Stimulated activated CD4-positive, alpha-beta T cell treated with anti-CD3 and anti-CD28 coated beads, Interleukin-1b, Interleukin-23, amount 100 ng/mL, for 1 hour (primary cell): ENCODE measurements around the gene CACFD1.

Experiments used
- DNase-seq, 2 donors: peaks; one replicate each; pipeline ENCODE4 v3.0.0-alpha.2; 2020; ENCODE audit warnings: low read depth in 2 of 2

Gene CACFD1

DNA sequence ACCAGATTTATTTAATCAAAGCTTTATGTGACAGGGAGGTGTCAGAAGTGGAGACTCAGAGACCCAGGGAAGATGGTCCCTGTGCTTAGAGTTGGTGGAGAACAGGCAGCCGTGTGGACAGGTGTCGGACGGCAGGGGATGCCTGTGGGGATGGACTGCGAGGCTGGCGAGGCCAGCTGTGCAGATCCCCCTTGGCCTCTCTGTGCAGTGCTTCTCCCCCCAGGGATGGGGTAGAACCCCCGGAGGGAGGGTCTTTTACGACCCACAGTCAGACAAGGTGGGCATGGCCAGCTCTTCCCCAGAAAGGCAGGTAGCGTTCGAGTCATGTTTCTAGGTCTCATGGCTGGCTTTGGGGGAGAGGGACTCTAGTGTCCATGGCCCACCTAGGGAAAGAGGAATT is 23.8 kb downstream of the CACFD1 start:
- no peak for DNase-seq

DNA sequence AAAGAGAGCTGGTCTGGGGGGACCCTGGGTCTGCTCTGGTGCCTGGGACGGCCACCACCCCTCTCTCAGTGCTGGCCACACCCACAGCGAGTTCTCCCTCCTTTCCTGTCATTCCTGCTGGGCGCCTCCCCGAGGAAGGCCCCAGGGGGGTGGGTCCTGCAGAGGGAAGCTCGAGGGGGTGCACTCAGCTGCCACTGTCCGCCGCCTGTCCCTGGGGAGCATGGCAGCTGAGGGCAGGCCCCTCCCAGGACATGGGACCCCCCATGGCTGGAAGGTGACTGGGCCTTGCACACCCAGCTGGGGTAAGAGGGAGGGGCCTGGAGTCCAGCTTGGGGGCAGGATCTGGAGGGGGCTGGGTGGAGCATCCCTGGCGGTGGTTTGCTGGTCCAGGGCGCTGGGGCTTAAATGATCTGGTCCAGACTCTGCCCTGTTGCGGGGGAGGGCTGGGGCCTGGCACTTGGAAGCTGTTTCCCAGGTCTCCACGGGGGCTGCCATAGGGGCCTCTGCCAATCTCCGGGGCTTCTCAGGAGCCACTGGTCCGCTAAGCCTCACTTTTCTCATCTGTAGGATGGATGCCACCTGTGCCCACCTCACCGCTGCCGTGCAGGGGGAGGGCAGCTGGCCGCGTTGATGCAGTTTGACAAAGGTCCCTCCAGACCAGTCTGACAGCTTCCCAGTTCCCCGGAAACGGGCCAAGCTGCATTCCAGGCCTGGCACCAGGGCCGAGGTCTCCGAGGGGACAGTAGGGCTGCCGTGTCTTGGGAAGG is 25.1 kb downstream of the CACFD1 start:
- DNase-seq = no peak

DNA sequence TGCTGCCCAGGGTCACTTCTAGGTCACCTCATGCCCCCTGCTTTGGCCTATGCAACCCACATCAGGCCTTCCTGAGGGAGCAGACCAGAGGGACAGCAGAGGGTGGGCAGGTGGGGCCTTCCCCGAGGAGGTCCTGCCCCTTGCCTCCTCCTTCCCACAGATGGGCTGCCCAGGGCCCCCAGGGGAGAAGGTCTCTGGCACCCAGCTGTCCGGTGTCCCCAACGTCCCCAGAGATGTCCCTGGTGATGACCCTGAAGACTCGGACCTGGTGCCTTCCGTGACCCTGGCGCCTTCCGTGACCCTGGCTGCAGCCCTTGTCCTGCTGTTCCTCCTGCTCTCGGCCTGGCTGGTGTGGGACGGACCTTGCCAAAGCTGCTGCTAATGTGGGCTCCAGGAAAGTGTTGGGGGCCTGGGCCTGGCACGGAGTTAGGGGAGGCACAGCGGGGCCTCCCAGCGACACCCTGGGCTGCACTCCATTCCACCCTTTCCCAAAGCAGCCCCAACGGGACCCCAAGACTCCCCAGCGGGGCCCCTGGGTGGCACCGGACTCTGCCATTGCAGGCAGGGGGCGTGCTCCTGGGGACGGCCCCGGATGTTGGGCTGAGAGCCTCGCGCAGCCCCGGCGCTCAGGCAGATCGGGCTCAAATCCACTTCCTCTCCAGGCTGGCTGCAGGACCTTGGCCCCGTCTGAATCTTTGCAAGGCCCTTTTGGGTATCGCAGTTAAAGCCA is 25.9 kb downstream of the CACFD1 start:
- DNase-seq = no peak

GRCh38 chr9:133487331-133487725 is 27.6 kb downstream of the CACFD1 start:
- DNase-seq = no peak

DNA sequence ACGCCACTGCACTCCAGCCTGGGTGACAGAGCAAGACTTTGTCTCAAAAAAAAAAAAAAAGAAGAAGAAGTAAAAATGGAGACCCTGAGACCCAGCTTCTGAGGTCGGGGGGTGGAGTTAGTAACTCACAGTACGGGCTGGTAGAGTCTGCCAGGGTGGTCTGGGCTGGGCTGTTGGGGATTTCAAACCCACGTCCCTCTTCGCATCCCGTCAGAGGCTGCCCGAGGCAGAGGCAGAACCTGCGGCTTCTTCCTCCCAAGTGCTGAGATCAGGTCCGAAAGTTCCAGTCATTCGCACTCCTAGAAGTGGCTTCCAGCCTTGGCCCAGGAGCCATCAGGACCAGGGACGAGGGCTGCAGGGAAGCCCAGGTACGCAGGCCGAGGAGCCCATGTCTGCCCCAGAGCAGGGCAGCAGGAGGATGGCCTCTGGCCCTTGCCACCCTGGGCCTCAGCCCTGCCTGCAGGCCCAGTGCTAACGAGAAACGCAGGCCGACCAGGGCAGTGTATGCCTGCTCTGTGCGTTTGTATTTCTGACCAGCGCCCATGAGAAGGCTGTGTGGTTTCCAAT is 29.0 kb downstream of the CACFD1 start:
- no peak for DNase-seq

- DNase-seq = no peak
Measured at GRCh38 chr9:133489253-133490190, 29.7 kb downstream of the CACFD1 start.

DNA sequence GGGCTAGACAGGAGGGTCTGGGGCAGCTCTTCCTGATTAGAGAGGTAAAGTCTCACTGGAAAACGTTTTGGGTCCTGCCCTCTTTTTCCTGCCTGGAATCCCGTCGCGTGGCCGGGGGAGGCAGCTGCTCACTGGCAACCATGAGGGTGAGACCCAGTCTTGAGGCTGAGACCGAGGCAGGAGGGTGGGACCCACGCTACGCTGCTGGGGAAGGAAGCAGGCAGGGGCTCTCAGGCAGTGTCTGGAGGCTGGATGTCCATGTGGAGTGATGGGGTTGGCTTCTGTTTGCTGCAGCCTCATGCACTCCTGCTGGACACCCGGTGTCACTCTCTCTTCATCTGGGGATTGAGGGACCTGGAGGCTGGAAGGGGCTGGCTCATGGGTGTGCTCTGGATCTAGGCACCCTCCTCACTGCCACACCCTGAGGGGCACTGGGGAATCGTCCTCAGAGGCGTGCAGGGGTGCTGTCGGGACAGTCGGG is 30.5 kb downstream of the CACFD1 start:
- DNase-seq = no peak

DNA sequence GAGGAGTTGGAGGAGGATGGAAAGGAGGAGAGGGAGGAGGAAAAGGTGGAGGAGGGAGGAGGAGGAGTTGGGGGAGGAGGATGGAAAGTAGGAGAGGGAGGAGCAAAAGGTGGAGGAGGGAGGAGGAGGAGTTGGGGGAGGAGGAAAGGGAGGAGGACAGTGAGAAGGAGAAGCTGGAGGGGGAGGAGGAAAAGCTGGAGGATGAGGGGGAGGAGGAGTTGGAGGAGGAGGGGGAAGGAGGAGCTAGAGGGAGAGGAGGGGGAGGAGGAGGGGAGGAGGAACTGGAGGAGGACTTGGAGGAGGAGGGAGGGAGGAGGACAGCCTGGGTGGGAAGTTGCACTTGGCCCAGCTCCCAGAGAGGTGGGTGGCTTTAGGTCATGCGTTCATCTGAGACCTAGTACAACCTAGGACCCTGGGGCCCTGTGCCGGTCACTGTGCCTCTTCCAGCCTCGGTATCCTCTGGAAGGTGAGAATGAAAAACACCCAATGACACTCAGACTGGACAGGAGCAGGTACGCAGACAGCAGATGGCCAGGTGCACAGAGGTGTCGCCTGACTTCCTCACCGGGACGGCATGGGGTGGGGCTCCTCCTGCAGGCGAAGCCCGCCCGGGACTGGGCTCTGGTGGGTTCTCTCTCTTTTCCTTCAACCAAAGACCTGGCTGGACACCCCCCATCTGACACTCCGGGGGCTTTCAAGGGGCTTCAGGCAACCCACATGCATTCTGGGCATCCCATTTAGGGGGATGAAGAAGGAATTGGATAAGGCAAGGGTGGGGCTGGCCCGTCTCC is 31.3 kb downstream of the CACFD1 start:
- DNase-seq = no peak

DNA sequence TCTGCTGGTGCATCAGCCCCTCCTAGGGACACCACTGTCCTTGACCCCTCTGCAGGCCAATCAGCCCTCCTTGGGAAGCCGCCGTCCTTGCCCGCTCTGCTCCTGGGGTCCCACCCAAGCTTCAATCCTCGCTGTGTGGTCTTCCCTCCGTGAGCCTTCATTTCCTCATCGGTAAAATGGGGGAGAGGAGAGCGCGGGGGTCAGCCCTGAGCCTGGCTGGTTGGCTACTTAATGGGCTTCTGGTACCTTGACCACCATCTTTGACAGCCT is 31.8 kb downstream of the CACFD1 start:
- DNase-seq = no peak

GRCh38 chr9:133492061-133493021 is 32.6 kb downstream of the CACFD1 start:
- DNase-seq = no peak

DNA sequence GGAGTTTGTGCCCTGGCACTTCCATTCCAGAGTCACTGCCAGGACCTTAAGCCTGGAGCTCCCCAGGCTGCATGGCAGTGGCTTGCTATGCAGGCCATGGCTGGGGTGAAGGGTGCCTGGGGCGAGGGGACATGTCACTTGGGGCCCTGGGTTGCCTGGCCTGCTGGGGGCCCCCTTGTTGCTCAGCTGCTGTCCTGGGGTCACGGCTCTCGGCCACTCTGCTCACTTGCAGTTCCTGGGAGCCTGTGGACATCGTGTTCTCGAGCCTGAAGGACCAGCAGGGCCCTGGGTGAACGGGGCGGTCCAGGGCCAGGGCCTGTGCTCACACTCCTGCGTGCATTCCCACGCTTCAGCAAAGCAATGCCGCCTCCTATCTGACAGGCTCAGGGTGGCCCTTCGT is 33.6 kb downstream of the CACFD1 start:
- no peak for DNase-seq

DNA sequence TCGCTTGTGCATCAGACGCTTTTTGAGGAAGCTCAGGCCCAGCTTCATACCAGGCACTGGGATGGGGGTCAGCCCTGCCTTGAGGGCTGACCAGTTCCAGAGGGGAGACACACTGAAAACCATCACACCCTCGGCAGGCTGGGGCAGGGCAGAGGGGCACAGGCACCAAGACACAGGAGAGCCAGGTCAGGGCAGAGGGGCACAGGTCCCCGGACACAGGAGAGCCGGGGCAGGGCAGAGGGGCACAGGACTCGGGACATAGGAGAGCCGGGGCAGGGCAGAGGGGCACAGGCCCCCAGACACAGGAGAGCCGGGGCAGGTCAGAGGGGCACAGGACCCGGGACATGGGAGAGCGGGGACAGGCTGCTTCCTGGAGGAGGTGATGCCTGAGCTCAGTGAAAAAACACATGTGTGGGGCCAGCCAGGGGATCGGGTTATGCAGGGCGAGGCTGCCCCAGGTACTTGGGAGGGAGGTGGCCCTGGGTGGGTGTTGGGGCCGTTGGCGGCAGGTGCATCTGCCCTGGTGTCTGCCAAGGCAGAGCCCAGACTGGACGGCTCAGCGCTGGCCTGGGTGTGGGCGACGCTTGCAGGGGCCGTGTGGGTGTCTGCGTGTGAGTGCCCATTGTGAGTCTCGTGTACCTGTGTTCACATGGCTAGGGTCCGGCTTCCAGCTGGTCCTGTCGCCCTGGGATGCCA is 34.2 kb downstream of the CACFD1 start:
- no peak for DNase-seq

- DNase-seq = no peak
Measured at GRCh38 chr9:133494636-133495326, 35.0 kb downstream of the CACFD1 start.

DNA sequence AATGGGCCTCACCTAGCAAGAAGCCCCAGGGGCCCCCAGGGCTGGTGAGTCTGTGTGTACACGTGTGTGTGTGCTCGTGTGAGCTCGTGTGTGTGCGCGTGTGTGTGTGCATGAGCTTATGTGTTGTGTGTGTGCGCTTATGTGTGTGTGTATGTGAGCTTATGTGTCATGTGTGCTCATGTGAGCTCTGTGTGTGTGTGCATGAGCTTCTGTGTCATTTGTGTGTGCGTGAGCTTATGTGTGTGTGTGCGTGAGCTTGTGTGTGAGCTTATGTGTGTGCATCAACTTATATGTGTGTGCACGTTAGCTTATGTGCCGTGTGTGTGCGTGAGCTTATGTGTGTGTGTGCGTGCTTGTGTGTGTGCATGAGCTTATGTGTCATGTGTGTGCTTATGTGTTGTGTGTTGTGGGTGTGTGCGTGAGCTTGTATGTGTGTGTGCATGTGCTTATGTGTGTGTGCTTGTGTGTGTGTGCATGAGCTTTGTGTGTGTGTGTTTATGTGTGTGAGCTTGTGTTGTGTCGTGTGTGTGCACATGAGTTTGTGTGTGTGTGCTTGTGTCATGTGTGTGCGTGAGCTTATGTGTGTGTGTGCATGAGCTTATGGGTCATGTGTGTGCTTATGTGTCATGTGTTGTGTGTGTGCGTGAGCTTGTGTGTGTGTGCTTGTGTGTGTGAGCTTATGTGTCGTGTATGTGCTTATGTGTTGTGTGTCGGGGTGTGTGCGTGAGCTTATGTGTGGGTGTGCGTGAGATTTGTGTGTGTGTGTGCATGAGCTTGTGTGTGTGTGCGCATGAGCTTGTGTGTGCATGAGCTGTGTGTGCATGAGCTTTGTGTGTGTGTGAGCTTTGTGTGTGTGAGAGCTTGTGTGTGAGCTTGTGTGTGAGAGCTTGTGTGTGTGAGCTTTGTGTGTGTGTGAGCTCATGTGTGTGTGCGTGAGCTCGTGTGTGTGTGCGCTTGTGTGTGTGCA is 35.8 kb downstream of the CACFD1 start:
- DNase-seq = no peak

DNA sequence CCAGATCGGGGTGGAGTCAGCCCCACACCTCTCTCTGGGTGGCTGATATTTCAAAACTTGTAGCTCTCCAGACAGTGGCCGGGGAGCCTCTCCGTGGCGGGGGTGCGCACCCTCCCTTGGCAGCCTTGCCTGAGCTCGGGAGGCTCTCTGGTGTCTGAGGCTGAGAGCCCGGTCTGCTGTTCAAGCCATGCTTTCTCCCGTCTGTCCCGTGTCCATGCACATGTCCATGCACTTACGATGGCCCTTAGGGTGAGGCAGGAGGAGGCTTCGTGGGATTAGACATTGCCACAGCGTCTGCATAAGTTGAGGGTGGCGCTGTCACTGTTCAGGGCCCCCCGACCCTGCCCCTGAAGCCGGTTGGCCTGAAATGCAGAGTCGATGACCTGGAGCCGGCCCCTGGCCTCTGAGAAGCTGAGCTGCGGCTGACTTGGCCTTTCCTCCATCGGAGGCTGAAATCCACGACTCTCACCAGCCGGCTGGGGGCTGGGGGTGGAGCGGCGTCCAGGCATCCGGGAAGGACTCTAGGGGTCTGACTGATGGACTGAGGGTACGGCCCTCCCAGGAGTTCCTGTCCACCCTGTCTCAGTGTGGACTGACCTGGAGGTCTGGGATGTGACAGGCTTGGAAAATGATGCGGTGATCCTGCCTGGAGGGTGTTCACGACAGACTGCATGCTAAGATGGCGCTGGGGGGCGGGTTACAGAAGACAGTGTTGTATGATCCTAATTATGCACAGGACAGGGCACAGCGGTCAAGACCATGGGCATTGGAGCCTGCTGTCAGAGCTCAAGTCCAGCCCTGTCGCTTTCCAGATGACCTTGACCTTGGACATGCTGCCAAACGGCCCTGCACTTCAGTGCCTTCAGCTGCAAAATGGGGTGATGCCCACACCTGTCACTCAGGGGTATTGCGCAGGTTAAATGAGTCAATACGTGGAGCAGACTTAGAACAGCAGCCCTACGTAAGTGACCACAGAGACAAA is 37.4 kb downstream of the CACFD1 start:
- no peak for DNase-seq

DNA sequence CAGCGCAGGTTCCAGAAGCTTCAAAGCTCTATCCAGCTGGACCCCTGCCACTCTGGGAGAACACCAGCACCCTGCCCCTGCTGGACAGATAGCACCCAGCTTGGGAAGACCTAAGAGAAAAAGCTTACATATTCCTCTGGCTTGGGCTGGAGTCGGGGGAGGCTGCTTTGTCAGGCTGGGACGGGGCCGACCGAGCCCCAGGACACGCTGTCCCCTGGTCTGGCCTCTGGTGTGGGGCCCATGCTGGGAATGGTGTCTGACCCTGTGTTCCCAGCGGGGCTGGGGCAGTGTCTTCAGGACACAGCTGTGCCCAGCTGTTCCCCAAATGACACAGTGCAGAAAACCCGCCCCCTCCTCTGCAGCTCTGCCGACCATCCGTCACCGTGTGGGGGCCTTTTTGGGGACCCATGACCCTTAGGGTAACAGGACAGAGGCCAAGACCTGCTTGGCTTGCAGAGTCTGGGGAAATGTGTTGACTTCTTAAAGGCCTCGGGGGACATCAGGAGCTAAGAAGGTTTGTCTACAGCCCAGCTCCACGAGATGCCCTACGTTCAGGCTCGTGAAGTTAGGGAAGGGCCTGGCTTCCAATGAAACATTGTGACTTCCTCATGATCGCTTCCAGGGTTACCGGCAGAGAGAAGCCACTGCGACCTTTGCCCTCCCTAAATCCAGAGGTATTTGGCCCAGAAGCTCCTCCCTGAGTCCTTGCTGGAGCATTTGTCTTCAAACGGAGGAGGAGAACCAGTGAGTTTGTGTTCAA is 39.5 kb downstream of the CACFD1 start:
- DNase-seq = no peak
